ENCODE data around the gene MAP7D3.
A peak's percentile ranks its signal among the peaks of the same experiment; 100 is the strongest.
"Not testable (repeated sequence)": the region's sequence is repeated elsewhere in the genome, so short reads cannot be mapped to it uniquely, and the experiment has no call there.

Gene MAP7D3

GRCh38 chrX:136268051-136269048 is 17.1 kb upstream of the MAP7D3 start:
- Histone ChIP-seq H3K4me3 (ENCODE audit: low read length) (no peak overlapping the region), H2AFZ (ENCODE audit: low read depth, low read length) (no peak overlapping the region), H3K36me3 (ENCODE audit: insufficient read depth, low read length) (no peaks in the 10 kb centered on the region), H3K4me1 (ENCODE audit: insufficient read depth, low read length) (no peaks in the 10 kb centered on the region), H3K9me3 (ENCODE audit: low read length) (no peaks in the 10 kb centered on the region), H3K27me3 (ENCODE audit: insufficient read depth, low read length) (no peaks in the 10 kb centered on the region)

DNA sequence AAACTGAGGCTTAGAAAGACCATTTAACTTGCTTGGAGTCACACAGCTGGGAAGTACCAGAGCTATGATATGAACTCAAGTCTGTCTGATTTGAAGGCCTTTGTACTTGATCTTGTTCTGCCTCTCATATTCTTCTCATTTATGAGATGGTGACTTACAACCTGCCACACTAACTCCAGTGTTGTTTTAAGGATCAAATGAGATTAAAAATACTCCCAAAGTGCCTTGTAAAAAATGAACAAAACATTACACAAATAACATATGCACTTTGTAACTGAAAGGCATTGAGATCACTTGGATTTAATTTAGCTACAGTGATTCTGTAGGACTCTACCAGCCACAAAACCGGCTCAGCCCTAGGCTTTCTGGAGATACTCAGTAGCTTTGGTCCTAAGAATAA is 15.6 kb upstream of the MAP7D3 start:
- H3K4me3 ChIP-seq (ENCODE audit: low read length) = no peak overlapping the region
- H3K27me3 ChIP-seq (ENCODE audit: insufficient read depth, low read length) = no peaks in the 10 kb centered on the region
- H3K4me1 ChIP-seq (ENCODE audit: insufficient read depth, low read length) = no peaks in the 10 kb centered on the region
- H2AFZ ChIP-seq (ENCODE audit: low read depth, low read length) = no peak overlapping the region
- H3K9me3 ChIP-seq (ENCODE audit: low read length) = no peaks in the 10 kb centered on the region
- no peaks in the 10 kb centered on the region for H3K36me3 ChIP-seq (ENCODE audit: insufficient read depth, low read length)

DNA sequence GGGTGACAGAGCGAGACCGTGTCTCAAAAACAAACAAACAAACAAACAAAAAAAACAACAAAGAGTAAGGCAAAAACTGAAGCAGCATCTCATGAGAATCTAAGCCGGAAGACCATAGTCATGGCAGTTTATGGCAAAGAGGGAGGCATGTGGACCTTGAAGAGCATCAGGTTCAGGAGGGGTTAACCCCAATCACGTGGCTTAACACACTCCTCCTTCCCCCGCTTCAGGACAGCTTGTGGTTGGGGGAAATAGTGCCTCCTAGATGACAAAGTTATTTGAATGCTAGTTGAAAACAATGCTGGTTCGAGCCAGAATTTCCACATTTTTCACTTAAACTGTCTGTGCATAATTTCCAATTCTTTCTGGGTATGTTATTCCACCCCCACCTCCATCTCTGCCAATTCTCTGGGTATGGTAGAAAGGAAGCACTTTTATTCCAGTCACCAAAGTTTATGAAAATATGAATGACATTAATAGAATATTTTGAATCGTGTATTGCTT is 11.7 kb upstream of the MAP7D3 start:
- no peak overlapping the region for H3K4me3 ChIP-seq (ENCODE audit: low read length)
- H3K9me3 ChIP-seq (ENCODE audit: low read length) = no peaks in the 10 kb centered on the region

GRCh38 chrX:136262243-136262642 is 11.0 kb upstream of the MAP7D3 start:
- Histone ChIP-seq H3K4me1 (ENCODE audit: insufficient read depth, low read length) (no peaks in the 10 kb centered on the region), H2AFZ (ENCODE audit: low read depth, low read length) (no peak overlapping the region), H3K27me3 (ENCODE audit: insufficient read depth, low read length) (peaks cover 9% of the 10 kb centered on the region), H3K4me3 (ENCODE audit: low read length) (no peak overlapping the region), H3K36me3 (ENCODE audit: insufficient read depth, low read length) (no peaks in the 10 kb centered on the region), H3K9me3 (ENCODE audit: low read length) (no peaks in the 10 kb centered on the region)

More for the DNA sequence above, 11.7 kb upstream of the MAP7D3 start:
- Histone ChIP-seq H3K36me3 (ENCODE audit: insufficient read depth, low read length) (no peaks in the 10 kb centered on the region), H3K27me3 (ENCODE audit: insufficient read depth, low read length) (peaks cover 9% of the 10 kb centered on the region), H3K4me1 (ENCODE audit: insufficient read depth, low read length) (no peaks in the 10 kb centered on the region), H2AFZ (ENCODE audit: low read depth, low read length) (no peak overlapping the region)

GRCh38 chrX:136261321-136261720 is 10.1 kb upstream of the MAP7D3 start:
- Histone ChIP-seq H3K4me3 (ENCODE audit: low read length) (no peak overlapping the region), H3K4me1 (ENCODE audit: insufficient read depth, low read length) (no peaks in the 10 kb centered on the region), H2AFZ (ENCODE audit: low read depth, low read length) (no peak overlapping the region), H3K36me3 (ENCODE audit: insufficient read depth, low read length) (no peaks in the 10 kb centered on the region), H3K27me3 (ENCODE audit: insufficient read depth, low read length) (peaks cover 14% of the 10 kb centered on the region), H3K9me3 (ENCODE audit: low read length) (no peaks in the 10 kb centered on the region)

DNA sequence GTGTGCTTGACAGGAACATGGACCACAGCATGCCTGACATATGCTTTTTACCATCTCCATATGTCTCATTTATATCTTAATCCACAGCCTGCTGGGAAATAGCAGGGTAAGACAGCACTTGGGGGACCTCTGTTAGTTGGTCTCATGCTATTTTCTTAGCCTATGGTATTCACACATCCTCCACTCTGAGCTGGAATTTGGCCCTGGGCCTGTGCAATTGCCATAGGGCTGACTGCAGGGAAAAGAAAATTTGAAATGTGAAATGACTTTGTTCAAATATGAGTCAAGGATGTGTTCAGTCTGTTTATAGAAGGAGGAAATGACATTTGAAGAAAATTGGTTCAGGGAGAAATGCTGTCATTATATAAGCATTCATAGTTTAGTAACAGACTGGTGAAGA is 9.6 kb upstream of the MAP7D3 start:
- H3K4me3 ChIP-seq (ENCODE audit: low read length) = no peak overlapping the region
- peaks cover 14% of the 10 kb centered on the region for H3K27me3 ChIP-seq (ENCODE audit: insufficient read depth, low read length)
- H2AFZ ChIP-seq (ENCODE audit: low read depth, low read length) = no peak overlapping the region
- H3K36me3 ChIP-seq (ENCODE audit: insufficient read depth, low read length) = no peaks in the 10 kb centered on the region
- no peaks in the 10 kb centered on the region for H3K4me1 ChIP-seq (ENCODE audit: insufficient read depth, low read length)
- no peaks in the 10 kb centered on the region for H3K9me3 ChIP-seq (ENCODE audit: low read length)

- Histone ChIP-seq H3K9me3 (ENCODE audit: low read length) (no peaks in the 10 kb centered on the region), H3K4me1 (ENCODE audit: insufficient read depth, low read length) (no peaks in the 10 kb centered on the region), H2AFZ (ENCODE audit: low read depth, low read length) (no peak overlapping the region), H3K4me3 (ENCODE audit: low read length) (no peak overlapping the region), H3K27me3 (ENCODE audit: insufficient read depth, low read length) (peaks cover 14% of the 10 kb centered on the region), H3K36me3 (ENCODE audit: insufficient read depth, low read length) (no peaks in the 10 kb centered on the region)
Observed at GRCh38 chrX:136259543-136259942, 8.3 kb upstream of the MAP7D3 start.

DNA sequence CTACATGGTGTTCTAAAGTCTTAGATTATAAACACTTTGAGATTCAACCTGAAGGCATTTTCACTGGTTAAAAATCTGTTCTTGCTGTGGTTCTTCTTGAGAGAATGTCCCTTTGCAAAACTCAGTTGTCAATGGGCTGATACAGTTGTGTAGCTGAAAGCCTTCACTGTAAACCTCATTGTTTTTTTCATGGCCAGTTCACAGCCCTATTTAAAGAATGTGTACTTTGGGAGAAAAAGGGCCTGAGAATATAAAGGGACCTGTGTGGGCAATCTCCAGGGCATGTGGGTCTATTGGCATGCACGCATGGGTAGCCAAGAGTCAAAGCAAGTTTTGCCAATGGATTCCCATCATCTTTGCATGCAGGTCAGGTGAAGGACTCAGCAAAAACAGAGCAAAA is 7.8 kb upstream of the MAP7D3 start:
- Histone ChIP-seq H2AFZ (ENCODE audit: low read depth, low read length) (no peak overlapping the region), H3K36me3 (ENCODE audit: insufficient read depth, low read length) (no peaks in the 10 kb centered on the region), H3K27me3 (ENCODE audit: insufficient read depth, low read length) (peaks cover 14% of the 10 kb centered on the region), H3K9me3 (ENCODE audit: low read length) (no peaks in the 10 kb centered on the region), H3K4me1 (ENCODE audit: insufficient read depth, low read length) (no peaks in the 10 kb centered on the region), H3K4me3 (ENCODE audit: low read length) (no peak overlapping the region)

GRCh38 chrX:136256026-136256425 is 4.8 kb upstream of the MAP7D3 start:
- H3K36me3 ChIP-seq (ENCODE audit: insufficient read depth, low read length) = no peaks in the 10 kb centered on the region
- H3K4me1 ChIP-seq (ENCODE audit: insufficient read depth, low read length) = no peaks in the 10 kb centered on the region
- no peak overlapping the region for H3K4me3 ChIP-seq (ENCODE audit: low read length)
- peaks cover 14% of the 10 kb centered on the region for H3K27me3 ChIP-seq (ENCODE audit: insufficient read depth, low read length)
- no peaks in the 10 kb centered on the region for H3K9me3 ChIP-seq (ENCODE audit: low read length)
- no peak overlapping the region for H2AFZ ChIP-seq (ENCODE audit: low read depth, low read length)

- Histone ChIP-seq H2AFZ (ENCODE audit: low read depth, low read length) (no peak overlapping the region), H3K4me3 (ENCODE audit: low read length) (no peak overlapping the region), H3K9me3 (ENCODE audit: low read length) (no peaks in the 10 kb centered on the region), H3K4me1 (ENCODE audit: insufficient read depth, low read length) (no peaks in the 10 kb centered on the region), H3K27me3 (ENCODE audit: insufficient read depth, low read length) (peaks cover 12% of the 10 kb centered on the region), H3K36me3 (ENCODE audit: insufficient read depth, low read length) (no peaks in the 10 kb centered on the region)
Observed at GRCh38 chrX:136255541-136255940, 4.3 kb upstream of the MAP7D3 start.

DNA sequence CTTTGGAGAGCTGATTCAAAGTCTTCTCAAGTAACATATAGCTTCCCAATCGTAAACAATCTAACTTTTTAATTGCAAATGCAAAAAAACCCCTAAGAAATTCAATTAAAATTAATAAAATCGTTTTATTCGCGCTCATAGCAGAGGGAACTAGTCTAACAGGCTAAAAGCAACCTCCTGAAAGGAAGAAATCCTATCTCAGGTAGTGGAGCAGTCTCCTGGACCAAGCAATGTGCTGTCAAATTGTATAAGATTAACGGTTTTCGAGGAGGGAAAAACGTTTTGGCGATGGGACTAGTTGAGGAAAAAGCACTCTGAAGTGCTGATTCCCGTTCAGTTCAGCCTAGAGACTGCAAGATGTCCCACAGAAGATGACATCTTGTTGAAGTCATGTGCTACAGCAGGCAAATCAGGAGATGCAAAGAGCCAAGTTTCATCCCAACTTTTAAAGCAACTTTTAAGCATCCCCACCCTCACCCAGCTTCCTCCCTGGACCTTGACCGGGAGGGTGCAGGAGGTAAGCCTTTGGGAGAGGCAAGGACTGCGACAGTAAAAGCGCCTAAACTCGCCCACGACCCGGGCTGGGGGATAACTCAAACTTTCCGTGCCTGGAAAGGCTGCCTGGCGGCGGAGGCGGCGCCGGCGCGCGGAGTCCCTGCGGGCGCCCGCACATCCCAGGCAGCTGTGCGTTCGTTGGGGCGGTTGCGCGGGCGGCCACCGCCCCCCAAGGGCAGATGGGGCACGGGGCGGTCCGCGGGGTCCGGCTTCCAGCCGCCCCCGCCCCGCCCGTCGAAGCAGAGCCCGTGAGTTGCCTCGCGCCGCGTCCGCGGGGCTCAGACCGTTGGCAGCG is 784 bp downstream of the MAP7D3 start:
- Histone ChIP-seq H3K4me3 (ENCODE audit: low read length) (peak overlapping the region; percentile 79), H3K4me1 (ENCODE audit: insufficient read depth, low read length) (no peaks in the 10 kb centered on the region), H3K27me3 (ENCODE audit: insufficient read depth, low read length) (no peaks in the 10 kb centered on the region), H3K9me3 (ENCODE audit: low read length) (no peaks in the 10 kb centered on the region), H2AFZ (ENCODE audit: low read depth, low read length) (peak overlapping the region; percentile 97), H3K36me3 (ENCODE audit: insufficient read depth, low read length) (no peaks in the 10 kb centered on the region)

- H3K27me3 ChIP-seq (ENCODE audit: insufficient read depth, low read length) = no peaks in the 10 kb centered on the region
- H2AFZ ChIP-seq (ENCODE audit: low read depth, low read length) = no peak overlapping the region
- no peaks in the 10 kb centered on the region for H3K9me3 ChIP-seq (ENCODE audit: low read length)
- no peak overlapping the region for H3K4me3 ChIP-seq (ENCODE audit: low read length)
- H3K36me3 ChIP-seq (ENCODE audit: insufficient read depth, low read length) = peaks cover 23% of the 10 kb centered on the region
- H3K4me1 ChIP-seq (ENCODE audit: insufficient read depth, low read length) = no peaks in the 10 kb centered on the region
Observed at GRCh38 chrX:136246201-136246600, 5.0 kb downstream of the MAP7D3 start.

DNA sequence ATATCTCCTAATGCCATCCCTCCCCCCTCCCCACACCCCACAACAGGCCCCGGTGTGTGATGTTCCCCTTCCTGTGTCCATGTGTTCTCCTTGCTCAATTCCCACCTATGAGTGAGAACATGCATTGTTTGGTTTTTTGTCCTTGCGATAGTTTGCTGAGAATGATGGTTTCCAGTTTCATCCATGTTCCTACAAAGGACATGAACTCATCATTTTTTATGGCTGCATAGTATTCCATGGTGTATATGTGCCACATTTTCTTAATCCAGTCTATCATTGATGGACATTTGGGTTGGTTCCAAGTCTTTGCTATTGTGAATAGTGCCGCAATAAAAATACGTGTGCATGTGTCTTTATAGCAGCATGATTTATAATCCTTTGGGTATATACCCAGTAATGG is 13.4 kb downstream of the MAP7D3 start:
- H2AFZ ChIP-seq (ENCODE audit: low read depth, low read length); H3K9me3 ChIP-seq (ENCODE audit: low read length); H3K4me3 ChIP-seq (ENCODE audit: low read length); H3K27me3 ChIP-seq (ENCODE audit: insufficient read depth, low read length); H3K4me1 ChIP-seq (ENCODE audit: insufficient read depth, low read length): not testable (repeated sequence)
- peaks cover 15% of the 10 kb centered on the region for H3K36me3 ChIP-seq (ENCODE audit: insufficient read depth, low read length)

Data from neuron (in vitro differentiated cells).